OCI-LY1 (cell line): ENCODE results near the gene ANO6.

ENCODE experiments used
- H2AFZ ChIP-seq: fragments of 200-600 bp; sonication (generic), shearing (Covaris generic); 2 replicates; pipeline ENCODE4 v1.6.0; 2014; ENCODE audit warnings: antibody characterized with exemption, mild to moderate bottlenecking, low read length
- H3F3A ChIP-seq: fragments of 200-600 bp; sonication (generic), shearing (Covaris generic); 2 replicates; pipeline ENCODE4 v1.6.0; 2014; ENCODE audit warnings: mild to moderate bottlenecking, antibody characterized with exemption, low read length, moderate library complexity; ENCODE audit not compliant: insufficient read depth
- H3K27ac ChIP-seq: fragments of 200-600 bp; sonication (generic); 2 replicates; pipeline ENCODE4 v1.5.1; 2014; ENCODE audit warnings: low read length, mixed run types, mild to moderate bottlenecking, low read depth; ENCODE audit not compliant: poor library complexity, severe bottlenecking
- H3K27me3 ChIP-seq: fragments of 200-600 bp; sonication (generic); 2 replicates; pipeline ENCODE4 v1.6.0; 2014; ENCODE audit warnings: antibody characterized with exemption, mild to moderate bottlenecking, low read length, moderate library complexity; ENCODE audit not compliant: insufficient read depth
- H3K36me3 ChIP-seq: fragments of 200-600 bp; sonication (generic); 2 replicates; pipeline ENCODE4 v1.6.1; 2014; ENCODE audit warnings: mild to moderate bottlenecking, antibody characterized with exemption, low read length, moderate library complexity, mixed read lengths; ENCODE audit not compliant: insufficient read depth
- H3K4me1 ChIP-seq: fragments of 200-600 bp; sonication (generic); 2 replicates; pipeline ENCODE4 v1.5.1; 2014; ENCODE audit warnings: mild to moderate bottlenecking, low read length, moderate library complexity; ENCODE audit not compliant: insufficient read depth, severe bottlenecking
- H3K4me2 ChIP-seq: fragments of 200-600 bp; sonication (generic), shearing (Covaris generic); 2 replicates; pipeline ENCODE4 v1.6.1; 2014; ENCODE audit warnings: low read length
- H3K4me3 ChIP-seq: fragments of 200-600 bp; sonication (generic); 2 replicates; pipeline ENCODE4 v1.5.1; 2014; ENCODE audit warnings: low read length, low read depth, mild to moderate bottlenecking, mixed read lengths; ENCODE audit not compliant: poor library complexity, severe bottlenecking
- H3K79me2 ChIP-seq: fragments of 200-600 bp; shearing (Covaris generic); 2 replicates; pipeline ENCODE4 v1.6.1; 2016; ENCODE audit warnings: mixed run types, low read length, mixed read lengths; ENCODE audit not compliant: insufficient read depth
- H3K9ac ChIP-seq: fragments of 200-600 bp; sonication (generic), shearing (Covaris generic); 2 replicates; pipeline ENCODE4 v1.6.1; 2014; ENCODE audit warnings: mild to moderate bottlenecking, low read length, mixed read lengths
- H3K9me2 ChIP-seq: fragments of 200-600 bp; sonication (generic), shearing (Covaris generic); 2 replicates; pipeline ENCODE4 v1.6.1; 2014; ENCODE audit warnings: low read depth, mild to moderate bottlenecking, low read length, mixed read lengths
- H3K9me3 ChIP-seq: fragments of 200-600 bp; shearing (Covaris generic); 2 replicates; pipeline ENCODE4 v1.6.1; 2014; ENCODE audit warnings: low read length, mixed read lengths
- H4K20me1 ChIP-seq: fragments of 200-600 bp; sonication (generic), shearing (Covaris generic); 2 replicates; pipeline ENCODE4 v1.6.0; 2016; ENCODE audit warnings: mild to moderate bottlenecking, low read length; ENCODE audit not compliant: insufficient read depth
- EZH2 ChIP-seq: fragments of 200-600 bp; sonication (generic), shearing (Covaris generic); IDR thresholded peaks from 2 replicates; pipeline ENCODE4 v1.8.0; 2017; ENCODE audit warnings: borderline replicate concordance, mixed run types, mild to moderate bottlenecking, antibody characterized with exemption, low read length, moderate library complexity, mixed read lengths
- TF ChIP-seq, protein P1 (sequence below): fragments of 200-600 bp; sonication (generic), shearing (Covaris generic); IDR thresholded peaks from 2 replicates; pipeline ENCODE4 v1.5.1; 2017; ENCODE audit warnings: mild to moderate bottlenecking, antibody characterized with exemption, low read length, moderate library complexity, mixed read lengths

The ANO6 gene

DNA sequence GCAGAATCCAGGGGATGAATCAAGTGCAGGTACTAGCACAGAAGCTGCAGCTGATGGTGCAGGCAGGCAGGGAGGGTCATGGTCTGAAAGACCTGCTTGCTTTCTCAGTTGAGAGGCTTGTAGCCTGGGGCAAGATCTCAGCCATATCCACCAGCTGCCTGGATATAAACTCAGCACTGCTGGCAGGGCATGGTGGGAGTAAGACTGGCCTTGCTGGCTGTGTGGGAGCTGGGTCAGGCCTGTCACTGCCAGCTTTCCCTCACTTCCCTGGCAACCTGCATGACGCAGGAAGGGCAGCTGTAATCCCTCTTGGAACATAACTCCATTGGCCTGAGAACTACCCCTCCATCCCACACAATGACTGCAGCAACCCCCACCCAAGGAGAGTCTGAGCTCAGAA, 230.1 kb downstream of the ANO6 start:
- Histone ChIP-seq H3K27me3 (no peaks in the 10 kb centered on the region), H3K4me3 (no peak overlapping the region), H3K36me3 (no peaks in the 10 kb centered on the region), H3K4me1 (no peaks in the 10 kb centered on the region), H3K27ac (no peak overlapping the region), H3K9me3 (peaks cover 3% of the 10 kb centered on the region; the same call in 1 of the 2 replicates), H4K20me1 (no peaks in the 10 kb centered on the region), H3K79me2 (no peaks in the 10 kb centered on the region), H2AFZ (no peak overlapping the region), H3K9ac (no peak overlapping the region), H3F3A (no peaks in the 10 kb centered on the region), H3K9me2 (no peaks in the 10 kb centered on the region), H3K4me2 (no peak overlapping the region)
- TF ChIP-seq EZH2: no peak
- TF ChIP-seq, protein P1, sequence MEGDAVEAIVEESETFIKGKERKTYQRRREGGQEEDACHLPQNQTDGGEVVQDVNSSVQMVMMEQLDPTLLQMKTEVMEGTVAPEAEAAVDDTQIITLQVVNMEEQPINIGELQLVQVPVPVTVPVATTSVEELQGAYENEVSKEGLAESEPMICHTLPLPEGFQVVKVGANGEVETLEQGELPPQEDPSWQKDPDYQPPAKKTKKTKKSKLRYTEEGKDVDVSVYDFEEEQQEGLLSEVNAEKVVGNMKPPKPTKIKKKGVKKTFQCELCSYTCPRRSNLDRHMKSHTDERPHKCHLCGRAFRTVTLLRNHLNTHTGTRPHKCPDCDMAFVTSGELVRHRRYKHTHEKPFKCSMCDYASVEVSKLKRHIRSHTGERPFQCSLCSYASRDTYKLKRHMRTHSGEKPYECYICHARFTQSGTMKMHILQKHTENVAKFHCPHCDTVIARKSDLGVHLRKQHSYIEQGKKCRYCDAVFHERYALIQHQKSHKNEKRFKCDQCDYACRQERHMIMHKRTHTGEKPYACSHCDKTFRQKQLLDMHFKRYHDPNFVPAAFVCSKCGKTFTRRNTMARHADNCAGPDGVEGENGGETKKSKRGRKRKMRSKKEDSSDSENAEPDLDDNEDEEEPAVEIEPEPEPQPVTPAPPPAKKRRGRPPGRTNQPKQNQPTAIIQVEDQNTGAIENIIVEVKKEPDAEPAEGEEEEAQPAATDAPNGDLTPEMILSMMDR: no peak

DNA sequence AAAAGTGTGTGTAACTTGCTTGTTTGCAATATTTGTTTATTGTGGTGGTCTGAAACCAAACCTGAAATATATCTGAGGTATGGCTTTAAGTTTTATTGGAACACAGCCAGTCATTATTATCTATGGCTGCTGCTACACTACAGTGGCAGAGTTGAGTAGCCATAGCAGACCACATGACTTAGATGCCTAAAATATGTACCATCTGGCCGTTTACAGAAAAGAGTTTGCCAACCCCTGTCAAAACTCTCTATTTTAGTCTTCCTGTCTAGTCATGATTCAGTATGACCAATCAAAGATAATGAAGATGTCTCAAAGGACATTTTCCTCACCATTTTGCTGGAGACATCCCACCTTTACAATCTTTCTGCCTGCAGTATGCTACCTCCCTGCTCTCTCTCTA, 242.3 kb downstream of the ANO6 start:
- TF ChIP-seq, protein P1: no peak
- TF ChIP-seq EZH2: no peak
- Histone ChIP-seq H3F3A (no peaks in the 10 kb centered on the region), H2AFZ (no peak overlapping the region), H3K27ac (no peak overlapping the region), H3K4me3 (no peak overlapping the region), H3K36me3 (no peaks in the 10 kb centered on the region), H3K9me2 (no peaks in the 10 kb centered on the region), H3K4me1 (no peaks in the 10 kb centered on the region), H3K9me3 (no peaks in the 10 kb centered on the region), H3K4me2 (no peak overlapping the region), H4K20me1 (no peaks in the 10 kb centered on the region), H3K27me3 (no peaks in the 10 kb centered on the region), H3K9ac (no peak overlapping the region), H3K79me2 (no peaks in the 10 kb centered on the region)

GRCh38 chr12:45458854-45459807, 243.2 kb downstream of the ANO6 start:
- TF ChIP-seq, protein P1: no peak
- TF ChIP-seq EZH2: no peak
- H3K27me3 ChIP-seq: no peaks in the 10 kb centered on the region
- H3K27ac ChIP-seq: no peak overlapping the region
- no peak overlapping the region for H3K9ac ChIP-seq
- H3K9me2 ChIP-seq: no peaks in the 10 kb centered on the region
- H3F3A ChIP-seq: no peaks in the 10 kb centered on the region
- H3K4me3 ChIP-seq: no peak overlapping the region
- no peaks in the 10 kb centered on the region for H3K79me2 ChIP-seq
- no peaks in the 10 kb centered on the region for H4K20me1 ChIP-seq
- H3K9me3 ChIP-seq: no peaks in the 10 kb centered on the region
- no peak overlapping the region; the same call in 1 of the 2 replicates for H2AFZ ChIP-seq
- no peak overlapping the region for H3K4me2 ChIP-seq
- H3K36me3 ChIP-seq: no peaks in the 10 kb centered on the region
- H3K4me1 ChIP-seq: no peaks in the 10 kb centered on the region
